ES-I3 (cell line): ENCODE measurements around the gene TSPO2.
"Not testable (repeated sequence)": the region's sequence is repeated elsewhere in the genome, so short reads cannot be mapped to it uniquely, and the experiment has no call there.

Source experiments
- H3K36me3 ChIP-seq: 2 replicates; pipeline ENCODE4 v1.6.1; 2013; ENCODE audit warnings: mild to moderate bottlenecking, low read length, control low read depth, moderate library complexity; ENCODE audit not compliant: insufficient read depth
- H3K4me1 ChIP-seq: 2 replicates; pipeline ENCODE4 v1.6.1; 2013; ENCODE audit warnings: mild to moderate bottlenecking, control low read depth, low read length; ENCODE audit not compliant: insufficient read depth
- H3K9ac ChIP-seq: 2 replicates; pipeline ENCODE4 v1.6.1; 2013; ENCODE audit warnings: low read depth, mild to moderate bottlenecking, low read length, moderate library complexity
- H3K9me3 ChIP-seq: 2 replicates; pipeline ENCODE4 v1.6.1; 2013; ENCODE audit warnings: mild to moderate bottlenecking, low read length, moderate library complexity; ENCODE audit not compliant: control insufficient read depth, insufficient read depth

Gene TSPO2

GRCh38 chr6:41014780-41015179 is 27.5 kb upstream of the TSPO2 start:
- Histone ChIP-seq H3K9me3 (no peaks in the 10 kb centered on the region), H3K36me3 (no peaks in the 10 kb centered on the region), H3K4me1 (no peaks in the 10 kb centered on the region), H3K9ac (no peak overlapping the region)

DNA sequence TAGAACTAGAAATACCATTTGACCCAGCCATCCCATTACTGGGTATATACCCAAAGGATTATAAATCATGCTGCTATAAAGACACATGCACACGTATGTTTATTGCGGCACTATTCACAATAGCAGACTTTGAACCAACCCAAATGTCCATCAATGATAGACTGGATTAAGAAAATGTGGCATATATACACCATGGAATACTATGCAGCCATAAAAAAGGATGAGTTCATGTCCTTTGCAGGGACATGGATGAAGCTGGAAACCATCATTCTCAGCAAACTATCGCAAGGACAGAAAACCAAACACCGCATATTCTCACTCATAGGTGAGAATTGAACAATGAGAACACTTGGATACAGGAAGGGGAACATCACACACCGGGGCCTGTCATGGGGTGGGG is 26.4 kb upstream of the TSPO2 start:
- H3K4me1 ChIP-seq, H3K36me3 ChIP-seq, H3K9me3 ChIP-seq, H3K9ac ChIP-seq: not testable (repeated sequence)

GRCh38 chr6:41017663-41018062 is 24.6 kb upstream of the TSPO2 start:
- H3K4me1 ChIP-seq = no peaks in the 10 kb centered on the region
- H3K9ac ChIP-seq = no peak overlapping the region
- H3K9me3 ChIP-seq = no peaks in the 10 kb centered on the region
- no peaks in the 10 kb centered on the region for H3K36me3 ChIP-seq

DNA sequence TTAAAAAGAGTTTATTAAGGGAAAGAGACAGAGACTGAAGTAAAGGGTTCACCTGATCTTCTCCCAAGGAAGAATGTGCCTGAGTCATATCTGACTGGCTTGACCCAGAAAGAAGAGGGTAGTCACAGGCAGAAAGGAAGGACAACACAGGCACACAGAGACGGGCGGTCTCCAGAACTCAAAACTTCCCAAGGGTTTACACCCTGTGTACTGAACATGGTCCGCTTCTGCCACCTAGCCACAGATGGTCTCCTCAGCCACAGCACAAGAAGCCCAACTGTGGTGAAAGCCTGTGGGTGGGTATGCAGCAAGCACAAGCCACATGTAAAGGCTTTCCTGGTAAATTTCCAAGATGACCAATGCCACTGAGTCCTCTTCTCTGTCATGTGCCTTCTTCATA is 20.4 kb upstream of the TSPO2 start:
- Histone ChIP-seq H3K9ac (no peak overlapping the region), H3K4me1 (peaks cover 4% of the 10 kb centered on the region; the same call in 1 of the 2 replicates), H3K9me3 (no peaks in the 10 kb centered on the region), H3K36me3 (no peaks in the 10 kb centered on the region)

DNA sequence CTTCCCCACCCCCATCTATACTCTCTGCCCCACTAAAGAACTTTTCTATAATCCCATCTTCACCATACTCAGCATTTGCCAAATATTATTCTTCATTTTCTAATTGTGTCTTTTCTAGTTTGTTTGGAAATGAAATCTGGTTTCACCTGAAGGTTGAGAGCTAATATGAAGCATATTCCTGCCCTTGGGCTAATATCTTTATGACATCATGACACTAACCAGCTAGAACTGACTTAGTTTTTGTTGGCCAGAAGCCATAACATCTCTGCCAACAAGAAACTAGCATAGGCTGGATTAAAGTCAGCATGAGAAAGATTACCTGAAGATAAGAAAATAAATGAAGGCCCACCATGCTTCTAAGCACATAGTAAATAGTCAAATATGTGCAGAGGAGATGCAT is 20.0 kb upstream of the TSPO2 start:
- Histone ChIP-seq H3K4me1 (peaks cover 9% of the 10 kb centered on the region; the same call in 1 of the 2 replicates), H3K36me3 (no peaks in the 10 kb centered on the region), H3K9ac (no peak overlapping the region), H3K9me3 (no peaks in the 10 kb centered on the region)

DNA sequence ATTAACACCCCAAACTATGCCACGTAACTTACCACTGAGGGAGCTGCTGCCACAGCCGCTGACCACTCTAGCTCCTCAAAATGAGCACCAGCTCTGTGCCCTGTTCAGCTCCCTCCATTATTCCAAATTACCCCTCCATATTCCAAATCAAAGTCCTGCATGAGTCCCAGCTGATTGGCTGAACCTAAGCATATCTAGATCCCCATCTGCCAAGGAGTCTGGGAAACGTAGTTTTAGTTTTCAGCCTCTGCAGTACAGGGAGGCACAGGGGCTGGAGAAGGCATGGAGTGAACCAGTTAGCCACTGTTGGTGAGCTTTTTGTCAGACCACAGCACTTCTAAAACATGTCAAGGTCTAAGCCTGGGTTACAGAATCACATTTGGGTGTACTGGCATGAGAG is 19.2 kb upstream of the TSPO2 start:
- Histone ChIP-seq H3K9me3 (no peaks in the 10 kb centered on the region), H3K9ac (no peak overlapping the region)

DNA sequence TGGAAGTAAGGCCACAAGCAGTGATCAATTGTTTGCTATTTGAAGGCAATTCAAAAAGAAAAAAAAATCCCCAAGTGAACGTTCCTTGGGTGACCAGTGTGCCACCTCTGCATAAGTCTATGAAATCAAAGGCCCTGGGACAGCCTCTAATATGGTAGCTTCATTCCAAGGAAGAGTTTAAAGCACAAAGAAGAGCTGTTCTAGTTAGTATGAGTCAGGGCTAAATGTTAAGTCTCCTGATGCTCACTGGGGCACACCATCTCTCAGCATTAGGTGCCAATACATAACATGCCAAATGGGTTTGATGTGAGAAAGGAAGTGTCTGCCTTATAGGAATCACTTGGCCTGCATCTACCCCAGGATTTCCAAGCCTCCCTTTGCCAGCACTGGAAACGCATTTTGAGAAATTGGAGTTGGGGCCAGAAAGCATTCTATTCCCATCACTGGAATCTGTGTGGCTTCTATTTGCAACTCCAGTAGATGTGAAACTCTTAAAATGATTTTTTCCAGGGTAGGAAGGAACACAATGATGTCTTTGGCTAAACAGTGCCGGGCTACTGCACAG is 16.2 kb upstream of the TSPO2 start:
- no peak overlapping the region for H3K9ac ChIP-seq
- H3K4me1 ChIP-seq = peaks cover 16% of the 10 kb centered on the region; the same call in 1 of the 2 replicates
- no peaks in the 10 kb centered on the region for H3K36me3 ChIP-seq
- no peaks in the 10 kb centered on the region for H3K9me3 ChIP-seq

More for the DNA sequence above, 19.2 kb upstream of the TSPO2 start:
- Histone ChIP-seq H3K4me1 (peaks cover 10% of the 10 kb centered on the region; the same call in 1 of the 2 replicates), H3K36me3 (no peaks in the 10 kb centered on the region)

DNA sequence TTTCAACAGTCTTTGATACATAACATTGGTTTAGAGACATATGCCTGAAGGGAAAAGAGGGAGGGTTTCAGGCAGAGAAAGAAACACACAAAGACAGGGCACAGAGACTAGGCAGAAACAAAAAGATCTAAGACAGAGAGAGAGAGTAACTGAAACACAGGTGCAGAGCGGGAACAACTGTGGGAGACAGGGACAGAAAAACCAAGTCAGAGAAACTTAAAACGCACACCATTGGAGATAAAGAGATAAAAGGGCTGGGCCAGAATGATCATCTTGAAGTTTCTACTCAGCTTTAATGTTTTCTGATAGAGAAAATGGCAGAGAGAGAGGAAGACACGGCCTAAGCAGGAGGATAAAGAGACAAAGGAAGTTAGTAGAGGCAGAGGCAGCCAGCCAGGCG is 15.0 kb upstream of the TSPO2 start:
- Histone ChIP-seq H3K9me3 (no peaks in the 10 kb centered on the region), H3K9ac (peak overlapping the region; percentile 73), H3K4me1 (peaks cover 16% of the 10 kb centered on the region; the same call in 1 of the 2 replicates), H3K36me3 (no peaks in the 10 kb centered on the region)

DNA sequence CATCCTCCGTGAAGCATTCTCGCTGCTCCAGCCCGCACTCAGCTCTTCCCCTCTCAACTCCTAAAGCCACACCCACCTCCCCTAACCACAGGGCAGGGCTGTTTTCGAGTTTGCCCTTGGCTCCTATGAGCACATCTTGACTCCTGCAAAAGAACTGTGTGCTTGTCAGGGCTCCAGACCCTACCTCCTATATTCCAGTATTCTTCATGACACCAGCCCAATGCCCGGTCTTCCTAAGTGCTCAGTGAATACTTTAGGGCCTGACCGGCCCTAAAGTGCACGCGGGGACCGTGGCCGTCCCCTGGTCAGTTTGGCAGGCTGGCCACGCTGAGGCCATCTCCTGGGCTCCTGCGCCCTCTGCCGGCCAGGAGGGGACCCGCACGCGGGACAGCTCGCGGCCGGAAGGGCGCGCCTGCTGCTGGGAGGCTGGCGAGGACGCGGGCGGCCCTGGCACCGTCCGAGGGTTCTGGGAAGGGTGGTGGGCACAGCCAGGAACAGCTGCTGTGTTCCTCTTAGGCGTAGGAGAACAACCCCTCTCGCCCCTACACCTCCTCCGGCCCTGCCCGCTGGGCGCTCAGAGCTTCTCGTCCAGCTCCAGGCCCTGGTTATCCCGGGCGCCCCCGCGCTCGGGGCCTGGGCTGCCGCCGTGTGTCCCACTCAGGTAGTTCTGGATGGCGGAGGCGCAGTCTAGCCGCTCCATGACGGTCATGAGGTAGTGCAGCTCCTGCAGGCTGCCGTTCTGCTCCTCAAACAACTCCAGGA is 14.3 kb upstream of the TSPO2 start:
- Histone ChIP-seq H3K9ac (peak overlapping the region; percentile 73), H3K4me1 (peaks cover 16% of the 10 kb centered on the region; the same call in 1 of the 2 replicates), H3K9me3 (no peaks in the 10 kb centered on the region), H3K36me3 (no peaks in the 10 kb centered on the region)

GRCh38 chr6:41028561-41029412 is 13.5 kb upstream of the TSPO2 start:
- peak overlapping the region; percentile 73 for H3K9ac ChIP-seq
- no peaks in the 10 kb centered on the region for H3K36me3 ChIP-seq
- H3K4me1 ChIP-seq = peaks cover 16% of the 10 kb centered on the region; the same call in 1 of the 2 replicates
- no peaks in the 10 kb centered on the region for H3K9me3 ChIP-seq

DNA sequence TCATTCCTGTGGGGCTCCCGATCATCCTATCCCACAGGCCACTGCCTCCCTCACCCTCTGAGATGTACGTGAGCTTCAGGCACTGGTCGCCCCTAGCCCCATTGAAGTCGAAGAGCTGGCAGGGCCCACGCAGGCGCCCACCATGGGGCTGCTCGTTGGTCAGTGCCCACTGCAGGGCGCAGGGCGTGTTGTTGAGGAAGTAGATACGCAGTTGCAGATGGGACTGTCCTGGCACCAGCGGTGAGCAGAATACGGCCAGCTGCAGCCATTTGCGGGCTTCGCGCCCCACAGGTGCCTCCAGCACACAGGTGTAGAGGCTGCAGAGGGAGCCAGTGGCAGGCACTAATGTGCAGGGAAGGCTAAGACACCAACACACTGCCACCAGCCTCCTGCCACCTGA is 9.4 kb upstream of the TSPO2 start:
- Histone ChIP-seq H3K9me3 (no peaks in the 10 kb centered on the region), H3K9ac (no peak overlapping the region), H3K36me3 (no peaks in the 10 kb centered on the region; the same call in 1 of the 2 replicates), H3K4me1 (peaks cover 7% of the 10 kb centered on the region; the same call in 1 of the 2 replicates)

- Histone ChIP-seq H3K4me1 (peaks cover 7% of the 10 kb centered on the region; the same call in 1 of the 2 replicates), H3K9ac (no peak overlapping the region)
Measured at GRCh38 chr6:41033776-41034175, 8.5 kb upstream of the TSPO2 start.

DNA sequence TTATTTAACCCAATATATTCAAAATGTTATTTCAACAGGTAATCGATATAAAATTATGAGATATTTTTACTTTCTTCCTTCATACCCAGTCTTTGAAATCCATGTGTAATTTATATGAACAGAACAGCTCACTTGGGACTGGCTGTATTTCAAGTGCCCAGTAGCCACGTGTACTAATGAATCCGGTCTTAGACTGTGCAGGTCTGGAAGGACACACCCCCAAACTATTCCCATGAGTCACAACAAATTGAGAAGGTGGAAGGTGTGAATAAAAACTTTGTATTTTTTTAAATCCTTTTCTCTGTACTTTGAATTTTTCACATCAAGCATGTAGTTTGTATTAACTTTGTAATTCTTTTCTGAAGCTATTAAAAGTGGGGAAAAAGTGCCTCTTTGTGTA is 6.1 kb upstream of the TSPO2 start:
- Histone ChIP-seq H3K9ac (no peak overlapping the region), H3K4me1 (peaks cover 23% of the 10 kb centered on the region; the same call in 1 of the 2 replicates), H3K36me3 (no peaks in the 10 kb centered on the region; the same call in 1 of the 2 replicates), H3K9me3 (no peaks in the 10 kb centered on the region)

More at GRCh38 chr6:41033776-41034175, 8.5 kb upstream of the TSPO2 start:
- H3K36me3 ChIP-seq = no peaks in the 10 kb centered on the region; the same call in 1 of the 2 replicates
- H3K9me3 ChIP-seq = no peaks in the 10 kb centered on the region

GRCh38 chr6:41036601-41037000 is 5.7 kb upstream of the TSPO2 start:
- Histone ChIP-seq H3K4me1 (peaks cover 23% of the 10 kb centered on the region; the same call in 1 of the 2 replicates), H3K36me3 (no peaks in the 10 kb centered on the region; the same call in 1 of the 2 replicates), H3K9me3 (no peaks in the 10 kb centered on the region), H3K9ac (no peak overlapping the region)
